Raji (cell line): ENCODE data around the gene CAMK2N1.

Source experiments
- POLR2A ChIP-seq: IDR thresholded peaks from 2 replicates; pipeline ENCODE4 v1.6.1; 2011; ENCODE audit warnings: low read depth, low read length, control low read depth; ENCODE audit not compliant: insufficient read depth

CAMK2N1 gene

DNA sequence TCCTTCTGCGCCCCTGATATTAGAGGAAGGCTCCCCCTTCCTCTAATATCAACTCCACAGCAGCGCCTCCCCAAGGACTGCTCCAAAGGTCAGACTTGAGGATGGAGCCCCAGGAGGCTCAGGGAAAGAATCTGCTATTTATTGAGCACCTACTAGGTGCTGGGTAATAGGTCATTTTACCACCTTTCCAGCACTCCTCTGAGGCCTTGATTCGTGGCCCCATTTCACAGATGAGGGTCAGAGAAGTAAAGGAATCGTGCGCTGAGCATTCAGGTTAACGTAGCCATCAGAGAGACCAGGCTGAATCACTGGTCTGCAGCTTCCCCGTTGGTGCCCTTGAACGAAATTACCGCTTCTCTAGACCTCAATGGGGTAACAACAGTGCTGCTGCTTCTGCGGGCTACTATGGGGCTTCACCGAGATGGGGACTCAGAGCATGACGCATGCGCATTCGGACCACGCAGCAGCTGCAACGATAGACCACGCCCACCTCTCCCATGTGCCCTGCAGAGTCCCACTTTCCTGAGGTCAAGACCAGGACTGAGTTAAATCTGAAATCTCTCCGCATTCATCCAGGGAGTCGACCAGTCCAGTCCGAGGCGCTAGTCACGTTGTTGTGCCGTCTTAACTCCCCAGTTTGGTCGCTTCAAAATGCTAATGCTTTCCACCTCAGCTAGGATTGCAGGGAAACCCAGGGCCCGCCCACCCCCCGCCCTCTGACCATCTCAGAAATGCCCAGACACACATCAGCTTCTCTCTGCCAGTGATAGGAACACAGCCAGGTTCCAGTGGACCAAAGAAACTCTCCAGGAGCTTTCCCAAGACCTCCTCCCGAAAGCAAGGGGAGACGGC, 12.9 kb downstream of the CAMK2N1 start:
- no peak for TF ChIP-seq POLR2A

DNA sequence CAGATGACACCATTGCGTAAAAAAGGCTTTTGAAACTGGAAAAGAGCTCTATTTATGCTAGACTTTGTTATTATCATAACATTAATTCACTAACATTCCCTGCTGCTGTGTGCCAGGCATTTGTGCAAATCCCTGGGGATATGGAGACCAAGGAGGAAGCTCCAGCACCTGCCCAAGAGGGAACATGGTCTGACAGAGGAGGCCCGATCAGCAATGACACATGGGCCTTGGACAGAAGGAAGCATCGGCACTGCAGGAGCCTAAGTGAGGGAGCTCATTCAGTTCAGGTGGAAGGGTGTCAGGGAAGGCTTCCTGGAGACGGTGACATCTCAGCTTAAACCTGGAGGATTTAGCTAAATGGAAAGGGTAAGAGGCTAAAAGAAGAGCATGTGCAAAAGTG, 13.9 kb downstream of the CAMK2N1 start:
- TF ChIP-seq POLR2A: no peak

DNA sequence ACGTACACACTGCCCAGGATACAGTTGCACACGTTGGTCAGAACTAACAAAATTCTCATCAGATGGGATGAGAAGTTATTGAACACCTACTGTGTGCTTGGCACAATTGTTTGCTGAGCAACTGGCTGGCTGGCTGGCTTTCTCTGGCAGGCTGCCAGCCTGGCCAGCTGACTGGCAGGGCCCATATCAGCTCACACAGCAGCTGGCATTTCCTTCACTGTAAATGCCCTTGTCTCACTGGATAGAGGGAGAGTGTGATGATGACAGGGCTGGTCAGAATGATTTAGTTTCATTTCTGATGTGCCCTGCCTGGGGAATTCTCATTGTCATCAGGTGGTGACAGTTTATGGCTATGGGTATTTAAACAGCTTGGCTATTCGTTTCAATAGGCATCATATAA, 15.8 kb downstream of the CAMK2N1 start:
- no peak for TF ChIP-seq POLR2A

DNA sequence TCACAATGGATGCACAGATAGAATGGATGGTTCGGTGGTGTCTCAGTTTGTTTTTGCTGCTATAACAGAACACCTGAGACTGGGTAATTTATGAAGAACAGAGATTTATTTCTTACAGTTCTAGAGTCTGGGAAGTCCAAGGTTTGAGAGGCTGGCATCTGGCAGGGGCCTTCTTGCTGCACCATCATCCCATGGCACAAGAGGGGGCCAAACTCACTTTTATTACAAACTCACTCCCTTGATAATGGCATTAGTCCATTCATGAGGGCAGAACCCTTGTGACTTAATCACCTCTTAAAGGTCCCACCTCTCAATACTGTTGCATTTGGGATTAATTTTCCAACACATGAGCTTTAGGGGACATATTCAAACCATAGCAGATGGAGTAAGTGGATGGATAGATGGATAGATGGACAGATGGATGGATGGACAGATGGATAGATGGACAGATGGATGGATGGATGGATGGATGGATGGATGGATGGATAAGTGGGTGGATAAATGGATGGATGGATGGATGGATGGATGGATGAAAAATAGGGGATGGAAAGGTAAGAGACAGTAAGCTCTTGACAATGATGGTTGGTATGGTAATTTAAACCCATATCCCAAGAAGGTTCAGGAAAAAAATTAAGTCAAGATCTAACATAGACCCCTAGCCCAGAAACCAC, 16.5 kb downstream of the CAMK2N1 start:
- no peak for TF ChIP-seq POLR2A

DNA sequence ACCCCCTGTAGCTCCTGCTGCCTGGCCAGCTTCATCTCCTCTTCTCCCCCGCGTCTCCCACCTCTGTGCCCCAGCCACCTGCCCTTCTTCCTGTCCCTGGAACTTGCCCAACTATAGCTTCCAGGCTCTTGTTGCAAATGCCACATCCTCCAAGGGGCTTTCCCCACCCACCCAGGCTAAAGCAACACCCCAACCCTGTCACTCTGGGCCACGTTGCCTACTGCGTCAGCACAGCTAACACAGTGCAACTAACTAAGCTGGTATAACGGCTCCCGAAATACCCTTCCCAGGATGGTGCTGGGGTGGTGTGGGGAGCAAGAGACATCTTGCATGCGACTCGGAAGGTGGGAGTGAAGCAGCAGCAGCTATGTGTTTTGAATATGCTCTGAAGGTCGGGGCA, 19.7 kb downstream of the CAMK2N1 start:
- TF ChIP-seq POLR2A: no peak

DNA sequence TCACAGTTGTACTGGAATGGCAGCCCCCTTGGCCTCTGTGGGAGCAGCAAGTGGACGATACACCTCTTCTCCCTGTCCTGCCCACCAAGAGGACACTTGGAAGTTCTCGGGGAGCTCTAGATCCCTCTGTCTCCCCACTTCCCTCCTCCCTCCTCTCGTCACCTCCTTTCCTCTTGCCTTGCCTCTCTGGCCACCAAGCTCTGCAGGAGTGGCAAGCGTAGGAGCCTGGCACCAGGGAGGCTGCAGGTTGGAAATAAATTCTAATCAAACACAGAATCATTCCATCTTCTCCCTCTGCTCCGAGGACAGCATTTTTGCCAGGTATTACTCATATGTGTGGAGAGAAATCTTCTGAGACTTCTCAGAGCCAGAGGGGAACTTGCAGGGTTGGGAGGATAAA, 20.8 kb downstream of the CAMK2N1 start:
- no peak for TF ChIP-seq POLR2A

DNA sequence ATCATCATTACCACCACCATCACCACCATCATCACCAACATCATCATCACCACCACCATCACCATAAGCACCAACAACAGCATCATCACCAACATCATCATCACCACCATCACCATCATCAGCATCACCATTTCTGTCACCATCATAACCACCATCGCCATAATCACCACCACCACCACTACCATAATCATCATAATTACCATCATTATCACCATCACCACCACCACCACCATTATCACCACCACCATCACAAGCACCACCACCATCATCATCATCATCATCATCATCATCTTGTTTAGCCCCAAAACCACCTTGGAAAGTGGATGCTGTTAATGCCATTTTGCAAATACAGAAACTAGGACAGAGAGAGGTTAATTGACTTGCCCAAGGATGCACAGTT, 22.5 kb downstream of the CAMK2N1 start:
- no peak for TF ChIP-seq POLR2A

DNA sequence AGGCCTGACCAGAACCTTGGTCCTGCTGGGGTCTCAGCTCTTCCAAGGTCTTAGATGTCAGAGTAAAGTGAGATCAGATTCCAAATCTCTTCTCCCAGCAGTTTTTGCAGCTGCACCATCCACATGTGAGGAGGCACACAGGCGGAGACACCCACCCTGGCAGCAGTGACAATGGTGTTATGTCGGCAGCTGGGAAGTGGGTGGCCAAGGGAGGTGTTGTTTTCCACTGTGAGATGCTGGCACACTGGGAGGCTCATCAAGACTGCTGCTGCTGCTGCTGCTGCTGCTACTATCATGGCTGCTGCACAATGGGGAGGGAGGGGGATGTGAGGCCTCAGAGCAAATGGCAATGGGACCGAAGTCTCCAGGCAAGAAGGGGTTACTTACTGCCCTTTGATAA, 23.6 kb downstream of the CAMK2N1 start:
- no peak for TF ChIP-seq POLR2A

DNA sequence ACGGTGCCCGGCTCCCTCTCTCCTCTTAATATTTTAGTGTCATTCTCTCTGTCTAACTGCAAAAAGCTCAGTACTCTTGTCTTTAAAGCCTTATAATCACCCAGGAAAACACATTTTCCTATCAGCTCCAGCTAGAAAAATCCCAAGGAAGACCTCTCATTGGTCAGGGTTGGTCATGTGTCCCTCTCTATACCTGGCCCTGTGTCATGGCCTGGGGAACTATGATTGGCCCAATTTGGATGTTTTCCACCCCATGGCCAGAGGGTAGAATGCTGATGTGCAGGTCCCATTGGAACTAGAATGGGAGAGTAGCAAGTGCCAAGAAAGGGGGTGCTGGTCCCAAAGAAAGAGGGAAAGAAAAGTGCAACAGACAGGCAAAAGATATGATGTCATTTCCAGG, 27.3 kb downstream of the CAMK2N1 start:
- TF ChIP-seq POLR2A: no peak

DNA sequence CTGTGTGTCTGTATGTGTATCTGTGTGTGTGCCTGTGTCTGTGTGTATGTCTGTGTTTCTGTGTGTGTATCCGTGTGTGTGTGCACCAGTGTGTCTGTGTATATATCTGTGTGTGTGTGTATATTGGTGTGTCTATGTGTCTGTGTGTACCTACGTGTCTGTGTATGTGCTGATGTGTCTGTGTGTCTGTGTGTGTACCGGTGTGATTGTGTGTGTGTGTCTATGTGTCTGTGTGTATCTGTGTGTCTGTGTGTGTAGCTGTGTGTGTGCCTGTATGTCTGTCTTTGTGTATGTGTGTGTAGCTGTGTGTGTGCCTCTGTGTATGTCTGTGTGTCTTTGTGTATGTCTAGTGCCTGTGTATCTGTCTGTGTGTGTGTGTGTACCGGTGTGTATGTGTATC, 32.0 kb downstream of the CAMK2N1 start:
- TF ChIP-seq POLR2A: no peak

DNA sequence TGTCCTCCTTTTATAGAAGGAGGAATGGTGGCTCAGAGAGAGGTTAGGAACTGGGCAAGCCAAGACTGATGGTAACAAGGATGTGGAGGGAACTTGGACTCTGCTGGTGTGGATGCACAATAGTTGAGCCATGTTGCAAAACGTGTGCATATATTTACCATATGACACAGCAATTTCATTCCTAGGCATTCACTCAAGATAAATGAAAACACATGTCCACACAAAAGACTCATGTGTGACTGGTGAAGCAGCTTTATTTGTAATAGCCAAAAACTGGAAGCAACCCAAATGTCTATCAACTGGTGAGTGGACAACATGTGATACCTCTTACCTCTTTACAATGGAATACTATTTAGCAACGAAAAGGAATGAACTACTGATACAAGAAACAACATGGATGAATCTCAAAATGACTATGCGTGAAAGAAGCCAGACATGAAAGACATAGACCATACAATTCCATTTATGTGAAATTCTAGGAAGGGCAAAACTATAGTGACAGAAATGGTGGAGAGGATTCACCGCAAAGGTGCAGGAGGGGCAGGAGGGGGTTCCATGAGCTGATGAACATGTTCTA, 36.2 kb downstream of the CAMK2N1 start:
- TF ChIP-seq POLR2A: no peak

DNA sequence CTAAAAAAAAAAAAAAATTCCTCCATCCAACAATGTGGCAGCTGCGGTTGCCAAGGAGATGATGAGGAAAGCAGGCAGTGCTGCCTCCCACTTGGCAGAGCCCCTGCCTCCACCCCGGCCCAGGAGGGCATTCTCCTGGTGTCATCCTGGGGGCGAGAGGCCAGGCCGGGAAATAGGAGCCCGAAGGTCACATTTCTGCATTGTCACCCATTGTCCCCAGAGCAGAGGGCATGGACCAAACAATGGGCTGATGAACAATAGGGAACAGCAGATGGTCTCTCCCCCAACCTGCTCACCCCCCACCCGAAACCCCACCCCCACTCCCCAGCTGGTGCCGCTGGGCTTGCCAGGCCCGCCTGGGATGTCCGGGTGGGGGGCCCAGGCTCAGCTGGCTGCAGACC, 37.3 kb downstream of the CAMK2N1 start:
- TF ChIP-seq POLR2A: no peak

DNA sequence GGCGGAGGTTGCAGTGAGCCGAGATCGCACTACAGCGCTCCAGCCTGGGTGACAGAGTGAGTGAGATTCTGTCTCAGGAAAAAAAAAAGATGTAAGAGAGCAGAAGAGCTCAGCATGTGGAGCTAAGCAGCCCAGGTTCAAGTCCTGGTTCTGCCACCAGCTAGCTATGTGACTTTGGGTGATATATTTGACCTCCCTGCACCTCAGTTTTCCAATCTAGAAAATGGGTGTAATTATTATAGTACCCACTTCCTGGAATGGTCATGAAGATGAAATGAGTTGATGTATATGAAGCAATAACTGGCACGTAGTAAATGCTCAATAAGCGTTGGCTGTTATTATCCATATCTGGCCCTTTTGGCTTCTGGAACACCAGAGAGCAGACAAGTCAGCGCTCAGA, 38.2 kb downstream of the CAMK2N1 start:
- no peak for TF ChIP-seq POLR2A

DNA sequence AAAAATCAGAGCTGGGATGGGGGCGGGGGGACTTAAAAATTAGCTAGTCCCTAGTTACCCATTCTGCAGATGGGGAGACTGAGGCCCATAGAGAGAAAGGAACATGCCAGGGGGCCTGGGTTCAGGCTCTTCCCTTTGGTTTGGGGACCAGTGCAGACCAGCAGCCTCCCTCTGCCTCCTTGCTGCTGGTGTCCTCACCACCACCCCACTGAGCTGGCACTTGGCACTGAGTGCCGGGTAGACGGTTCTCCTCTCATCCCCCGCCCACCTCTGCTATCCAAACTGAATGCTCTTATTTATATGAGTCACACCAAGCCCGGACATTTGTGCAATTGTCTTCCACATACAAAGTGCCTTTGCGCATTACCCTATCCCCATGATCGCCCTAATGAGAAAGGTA, 39.2 kb downstream of the CAMK2N1 start:
- no peak for TF ChIP-seq POLR2A

DNA sequence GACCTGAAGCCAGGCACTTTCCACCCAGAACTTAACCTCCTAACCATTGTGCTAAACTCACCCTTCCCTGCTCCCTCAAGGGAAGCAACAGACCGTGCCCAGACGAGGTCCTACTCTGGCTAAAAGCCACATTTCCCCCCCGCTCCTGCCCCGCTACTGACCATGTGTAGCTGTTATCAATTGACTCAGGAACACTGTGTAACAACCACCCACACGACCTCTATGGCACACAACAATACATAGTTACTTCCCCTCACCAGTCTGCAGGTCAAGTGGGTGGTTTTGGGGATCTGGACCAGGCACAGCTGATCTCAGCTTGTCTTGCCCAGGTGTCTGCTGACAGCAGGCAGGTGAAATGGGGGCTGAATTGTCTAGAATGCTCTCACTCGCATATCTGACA, 40.1 kb downstream of the CAMK2N1 start:
- TF ChIP-seq POLR2A: no peak

DNA sequence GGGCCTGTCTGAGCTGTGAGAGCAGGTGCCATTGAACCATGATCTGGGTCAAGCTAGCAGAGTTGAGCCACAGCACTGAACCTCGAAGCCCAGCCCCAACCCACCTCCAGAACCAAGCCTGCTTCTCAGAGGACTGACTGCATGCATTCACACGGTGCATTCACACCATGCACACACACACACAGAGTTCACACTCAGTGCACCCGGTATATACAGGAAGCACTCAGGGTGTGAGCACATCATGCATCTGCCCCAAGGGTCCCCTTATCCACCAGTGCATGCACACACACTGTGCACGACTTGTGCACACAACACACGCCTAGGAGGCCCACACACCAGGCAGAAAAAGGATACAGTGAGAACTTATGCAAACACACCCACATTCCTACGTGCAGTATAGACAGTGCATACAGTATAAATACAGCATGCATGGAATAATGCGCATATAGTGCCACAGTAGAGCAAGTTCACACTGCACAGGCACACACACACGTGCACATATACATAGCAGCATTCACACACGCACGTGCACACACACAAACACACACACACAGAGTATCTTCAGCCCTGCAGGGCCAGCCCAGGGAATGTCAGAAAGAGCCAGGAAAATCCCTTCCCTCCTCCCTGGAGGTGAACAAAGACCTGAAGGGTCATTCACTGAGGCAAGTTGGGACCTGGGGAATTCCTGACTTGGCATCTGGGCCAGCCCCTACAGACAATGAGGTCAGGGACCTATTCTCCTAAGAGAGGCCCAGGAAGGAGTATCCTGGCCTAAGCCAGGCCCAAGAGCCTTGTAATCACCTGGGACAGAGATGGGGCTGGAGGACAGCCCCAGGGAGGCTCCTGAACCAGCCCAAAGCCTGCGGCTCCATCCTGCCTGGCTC, 42.1 kb downstream of the CAMK2N1 start:
- no peak for TF ChIP-seq POLR2A
